NCI-H1105 treated with DMSO at 0.1 percent for 48 hours (cell line): Measurements from ENCODE around the gene ZNF501.

ENCODE experiments used
- DNase-seq: peaks from one replicate; lab custom pipeline; 2025; lab: John Stamatoyannopoulos, UW

Gene ZNF501

DNA sequence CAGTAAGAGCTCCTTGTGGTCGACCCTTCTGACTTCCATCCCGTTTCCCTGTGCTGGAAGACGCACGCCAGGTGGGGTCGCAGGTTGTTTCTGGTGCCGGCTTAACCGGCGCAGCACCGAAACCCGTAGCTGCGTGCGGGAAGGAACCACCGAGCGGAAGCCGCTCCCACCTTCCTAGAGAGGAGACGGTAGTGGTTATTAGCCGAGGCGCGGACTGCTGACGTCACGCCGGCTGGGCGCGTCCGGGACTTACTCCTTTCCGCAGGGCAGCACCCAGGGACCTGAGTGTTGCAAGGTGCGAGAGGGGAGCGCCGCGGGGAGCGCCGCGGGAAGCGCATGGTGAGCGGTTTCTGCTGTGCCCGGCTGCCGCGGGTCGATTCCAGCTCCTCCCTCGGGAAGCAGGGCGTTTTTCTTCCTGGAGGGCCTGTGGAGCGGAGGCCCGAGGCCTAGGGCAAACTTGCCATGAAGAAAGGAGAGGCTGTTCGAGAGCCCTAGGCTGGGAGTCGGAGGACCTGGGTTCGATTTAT is at the start of gene ZNF501:
ZNF501 (plus strand) TSS at position 252 of the 527 bp plus-strand sequence. CDS start 4,787 bp downstream, outside the sequence.
- DNase-seq, result peak; percentile 74

DNA sequence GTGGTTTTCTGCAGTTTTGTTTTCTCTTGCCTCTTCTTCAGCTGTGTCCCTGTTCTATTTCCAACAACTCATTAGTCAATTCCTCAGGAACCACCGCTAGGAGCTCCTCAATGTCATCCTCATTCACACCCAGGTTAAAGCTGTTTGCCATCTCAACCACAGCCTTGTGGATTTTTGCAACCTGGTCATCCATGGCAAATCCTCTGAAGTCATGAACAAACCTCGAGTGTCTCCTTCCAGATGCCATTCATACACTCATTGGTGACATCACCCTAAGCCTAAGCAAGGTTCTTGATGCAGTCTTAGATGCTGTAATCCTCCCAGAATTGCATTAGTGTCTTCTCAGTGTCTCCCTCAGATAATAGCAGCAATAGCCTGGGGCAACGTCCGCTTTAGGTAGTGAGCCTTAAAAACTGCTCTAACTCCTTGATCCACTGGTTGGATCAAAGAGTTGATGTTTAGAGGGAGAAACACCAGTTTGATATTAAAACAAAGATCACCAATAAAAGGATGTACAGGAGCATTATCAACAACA is 48.4 kb upstream of the ZNF501 start:
- no peak for DNase-seq

DNA sequence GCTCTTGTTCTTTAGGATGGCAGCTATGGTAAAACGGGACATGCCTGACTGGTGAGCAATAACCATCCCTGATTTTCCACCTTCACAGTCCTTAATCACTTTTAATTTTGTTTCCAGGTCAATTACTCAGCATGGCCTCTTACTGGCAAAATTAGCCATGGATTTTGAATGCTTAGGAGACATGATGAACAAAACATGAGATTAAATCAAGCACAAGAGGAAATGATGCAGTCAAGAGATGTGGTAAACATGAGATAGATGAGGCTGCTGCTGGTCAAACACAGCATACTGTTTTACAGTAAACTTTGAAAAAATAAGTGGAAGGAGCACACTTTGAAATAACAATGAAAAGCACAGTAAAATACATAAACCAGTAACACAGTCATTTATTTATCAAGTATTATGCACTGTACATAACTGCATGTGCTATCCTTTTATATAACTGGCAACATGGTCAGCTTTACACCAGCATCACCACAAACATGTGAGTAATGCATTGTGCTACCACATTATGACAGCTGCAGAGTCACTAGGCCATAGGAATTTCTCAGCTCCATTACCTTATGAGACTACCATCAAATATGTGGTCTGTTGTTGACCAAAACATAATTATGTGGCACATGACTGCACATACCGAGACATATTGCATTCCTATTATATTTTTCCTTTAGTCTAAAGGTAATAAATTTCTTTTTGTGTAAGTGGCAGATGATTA is 47.1 kb upstream of the ZNF501 start:
- DNase-seq, result no peak

DNA sequence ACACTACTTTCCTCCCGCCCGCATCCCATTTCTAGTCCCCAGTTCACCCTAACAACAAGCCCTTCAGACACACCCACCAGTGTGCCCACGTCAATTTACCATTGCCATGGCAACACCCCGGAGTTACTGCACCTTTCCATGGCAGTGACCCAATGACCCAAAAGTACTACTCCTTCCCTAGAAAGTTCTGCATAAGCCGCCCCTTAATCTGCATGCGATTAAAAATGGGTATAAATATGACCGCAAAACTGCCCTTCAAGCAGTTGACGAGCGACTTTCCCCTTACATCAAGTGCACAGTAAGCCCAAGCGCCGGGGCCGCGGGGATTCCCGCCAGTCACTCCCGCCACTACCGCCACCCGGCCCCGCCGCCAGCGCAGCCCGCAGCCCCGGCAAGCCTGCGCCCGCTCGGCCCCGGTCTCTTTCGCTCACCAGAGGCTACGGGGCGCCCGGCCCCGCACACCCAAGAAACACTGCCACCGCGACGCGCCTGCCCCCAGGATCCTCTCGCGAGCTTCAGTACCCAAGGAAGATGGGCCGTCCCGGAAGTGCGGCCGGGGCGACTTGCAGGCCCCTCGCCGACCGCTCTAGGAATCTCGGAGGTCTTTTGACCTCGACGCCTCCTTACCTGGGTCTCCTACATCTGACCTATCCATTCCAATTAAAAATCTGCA is 44.2 kb upstream of the ZNF501 start:
- peak; percentile 71 for DNase-seq

DNA sequence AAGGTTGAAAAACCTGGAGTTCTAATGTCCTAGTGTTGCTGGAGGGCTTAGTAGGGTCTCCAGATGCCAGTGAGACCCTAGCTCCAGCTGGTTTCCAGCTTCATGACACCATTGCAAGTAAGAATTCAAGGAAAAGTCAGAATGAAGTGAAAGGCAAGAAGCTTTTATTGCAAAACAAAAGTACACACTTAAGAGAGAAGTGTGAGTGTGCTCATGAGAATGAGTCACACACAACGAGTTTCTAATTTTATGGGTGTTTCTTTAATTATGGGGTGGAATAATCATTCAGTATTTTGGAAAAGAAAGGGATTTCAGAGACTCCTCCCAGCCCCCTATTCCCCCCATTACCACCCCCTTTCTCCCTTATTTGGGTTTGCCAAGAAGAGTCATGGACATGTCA is 41.5 kb upstream of the ZNF501 start:
- DNase-seq, result no peak

DNA sequence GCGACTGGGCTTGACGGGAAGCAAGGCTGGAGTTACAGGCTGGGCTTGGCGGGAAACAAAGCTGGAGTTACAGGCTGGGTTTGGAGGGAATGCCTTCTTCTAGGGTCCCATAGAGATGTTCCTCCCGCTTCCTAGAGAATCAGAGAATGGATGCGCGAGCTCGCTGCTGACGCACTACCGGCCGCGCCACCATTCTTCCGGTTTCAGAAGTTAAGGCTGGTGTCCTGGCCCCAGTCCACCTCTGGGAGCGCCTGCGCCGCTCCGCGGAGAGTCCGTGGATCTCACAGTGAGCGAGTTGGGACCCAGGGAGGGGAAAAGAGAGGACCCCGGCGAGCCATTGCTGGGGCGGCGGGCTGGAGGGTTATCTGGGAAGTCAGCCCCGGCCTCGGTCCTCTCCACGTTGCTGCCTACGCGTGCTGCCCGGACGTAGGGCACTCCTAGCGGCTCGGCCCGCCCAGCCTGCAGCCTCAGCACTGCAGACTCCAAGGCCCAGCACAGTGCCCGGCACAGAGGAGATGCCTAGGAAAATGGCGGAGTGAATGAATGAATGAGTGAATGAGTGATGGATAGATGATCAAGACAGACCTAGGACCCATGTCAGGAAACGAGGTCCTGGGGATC is 16.9 kb upstream of the ZNF501 start, which contains the start of gene ZNF502:
ZNF502 (plus strand) TSS at position 206 of the 621 bp plus-strand sequence. CDS start 7,602 bp downstream, outside the sequence.
- peak; percentile 72 for DNase-seq

DNA sequence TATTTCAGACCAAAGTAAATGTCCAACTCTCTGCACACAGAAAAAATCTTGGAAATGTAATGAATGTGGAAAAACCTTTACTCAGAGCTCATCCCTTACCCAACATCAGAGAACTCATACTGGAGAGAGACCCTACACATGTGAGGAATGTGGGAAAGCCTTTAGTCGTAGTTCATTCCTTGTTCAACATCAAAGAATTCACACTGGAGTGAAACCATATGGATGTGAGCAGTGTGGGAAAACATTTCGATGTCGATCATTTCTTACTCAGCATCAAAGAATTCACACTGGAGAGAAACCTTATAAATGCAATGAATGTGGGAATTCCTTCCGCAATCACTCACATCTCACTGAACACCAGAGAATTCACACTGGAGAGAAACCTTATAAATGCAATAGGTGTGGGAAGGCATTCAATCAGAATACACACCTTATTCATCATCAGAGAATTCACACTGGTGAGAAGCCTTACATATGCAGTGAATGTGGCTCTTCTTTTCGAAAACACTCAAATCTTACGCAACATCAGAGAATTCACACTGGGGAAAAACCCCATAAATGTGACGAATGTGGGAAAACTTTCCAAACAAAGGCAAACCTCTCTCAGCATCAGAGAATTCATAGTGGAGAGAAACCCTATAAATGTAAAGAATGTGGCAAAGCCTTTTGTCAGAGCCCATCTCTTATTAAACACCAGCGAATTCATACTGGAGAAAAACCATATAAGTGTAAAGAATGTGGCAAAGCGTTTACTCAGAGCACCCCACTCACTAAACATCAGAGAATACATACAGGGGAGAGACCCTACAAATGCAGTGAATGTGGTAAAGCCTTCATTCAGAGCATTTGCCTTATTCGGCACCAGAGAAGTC is 8.0 kb upstream of the ZNF501 start:
- DNase-seq, result no peak

DNA sequence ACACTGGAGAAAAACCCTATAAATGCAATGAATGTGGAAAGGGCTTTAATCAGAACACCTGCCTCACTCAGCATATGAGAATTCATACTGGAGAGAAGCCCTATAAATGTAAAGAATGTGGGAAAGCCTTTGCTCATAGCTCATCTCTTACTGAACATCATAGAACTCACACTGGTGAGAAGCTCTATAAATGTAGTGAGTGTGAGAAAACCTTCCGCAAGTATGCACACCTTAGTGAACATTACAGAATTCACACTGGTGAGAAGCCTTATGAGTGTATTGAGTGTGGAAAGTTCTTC is 7.4 kb upstream of the ZNF501 start:
- DNase-seq, result no peak

DNA sequence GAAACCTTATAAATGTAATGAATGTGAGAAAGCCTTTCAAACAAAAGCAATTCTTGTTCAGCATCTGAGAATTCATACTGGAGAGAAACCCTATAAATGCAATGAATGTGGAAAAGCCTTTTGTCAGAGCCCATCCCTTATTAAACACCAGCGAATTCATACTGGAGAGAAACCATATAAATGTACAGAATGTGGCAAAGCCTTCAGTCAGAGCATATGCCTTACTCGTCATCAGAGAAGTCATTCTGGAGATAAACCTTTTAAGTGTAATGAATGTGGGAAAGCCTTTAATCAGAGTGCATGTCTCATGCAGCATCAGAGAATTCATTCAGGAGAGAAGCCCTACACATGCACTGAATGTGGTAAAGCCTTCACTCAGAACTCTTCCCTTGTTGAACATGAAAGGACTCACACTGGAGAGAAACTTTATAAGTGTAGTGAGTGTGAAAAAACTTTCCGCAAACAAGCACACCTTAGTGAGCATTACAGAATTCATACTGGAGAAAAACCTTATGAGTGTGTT is 5.3 kb downstream of the ZNF501 start:
- DNase-seq, result no peak

DNA sequence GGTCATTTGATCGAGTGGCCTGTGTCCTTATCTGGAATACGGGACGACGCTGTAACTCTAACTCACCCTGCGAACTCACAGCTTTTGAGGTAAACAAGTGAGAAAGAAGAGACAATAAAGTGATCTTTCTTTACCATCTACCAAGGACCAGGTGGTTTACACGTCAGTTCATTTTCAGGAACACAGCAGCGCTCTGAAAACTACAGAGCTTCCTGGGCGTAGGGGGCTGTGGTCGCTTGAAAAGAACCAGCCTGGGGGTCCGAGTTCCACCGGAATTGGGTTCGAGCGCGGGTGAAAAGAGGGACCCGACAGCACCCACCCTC is 31.6 kb downstream of the ZNF501 start:
- DNase-seq, result no peak

DNA sequence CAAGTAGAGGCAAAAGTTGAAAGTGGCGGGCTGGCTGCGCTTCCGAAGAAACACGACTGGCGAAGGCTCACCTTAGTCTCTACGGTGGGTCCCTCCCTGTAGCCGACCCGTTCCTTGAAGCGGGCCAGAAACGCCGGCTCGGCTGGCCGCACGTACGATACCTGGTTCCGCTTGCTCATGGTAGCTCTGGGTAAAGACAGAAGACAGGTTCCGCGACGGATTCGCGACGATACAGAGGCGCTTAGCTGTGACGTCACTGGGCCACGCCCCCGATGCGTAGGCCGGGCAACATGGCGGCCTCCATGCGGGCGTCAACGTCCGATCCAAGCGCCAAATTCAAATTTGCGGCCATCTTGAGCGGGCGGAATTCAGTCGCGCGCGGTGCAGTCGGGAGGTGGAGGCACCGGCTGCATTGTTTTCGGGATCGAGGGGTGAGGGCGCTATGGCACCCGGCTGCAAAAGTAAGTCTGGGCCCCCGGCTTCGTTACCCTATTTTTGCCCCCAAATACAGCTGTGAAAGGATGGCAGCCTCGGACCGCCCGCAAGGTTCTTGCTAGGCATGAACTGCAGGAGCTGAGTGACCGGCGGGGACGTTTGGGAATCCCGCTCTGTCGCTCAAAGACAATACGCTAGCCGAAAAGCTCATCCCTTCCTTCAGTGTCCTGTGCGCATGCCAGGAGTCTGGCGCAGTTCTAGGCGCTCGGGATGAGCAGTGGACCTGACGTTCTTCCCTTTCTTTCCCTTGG is 32.2 kb downstream of the ZNF501 start, which contains the start of the genes KIAA1143 and KIF15:
KIAA1143 (minus strand) TSS at position 196 of the 746 bp plus-strand sequence; CDS start at position 179, 17 bp downstream.
KIF15 (plus strand) TSS at position 371 of the 746 bp plus-strand sequence; CDS start at position 443, 72 bp downstream.
- DNase-seq, result peak; percentile 82

DNA sequence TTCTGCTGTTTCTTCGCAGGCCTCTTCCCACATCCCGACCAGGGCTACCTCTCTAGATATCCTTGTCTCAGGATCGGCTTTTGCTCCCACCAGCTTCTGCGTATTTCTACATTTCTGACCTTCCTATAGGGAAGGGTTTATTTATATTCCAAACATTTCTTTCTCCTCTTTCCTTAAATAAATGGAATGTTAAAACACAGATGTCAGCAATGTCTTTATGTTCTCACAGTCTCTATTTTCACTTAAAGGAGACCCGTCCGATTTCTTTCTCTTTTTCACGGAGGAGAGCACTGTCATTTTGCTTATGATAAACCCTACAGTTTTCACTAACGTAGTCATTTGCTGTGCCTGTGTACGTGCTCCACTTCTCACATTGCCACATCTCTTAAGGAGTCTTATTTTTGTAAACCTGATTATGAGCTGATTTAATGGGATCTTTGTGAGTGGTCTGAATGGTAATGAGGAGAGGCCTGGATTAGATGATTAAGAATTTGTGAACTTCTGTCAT is 32.8 kb downstream of the ZNF501 start:
- no peak for DNase-seq

DNA sequence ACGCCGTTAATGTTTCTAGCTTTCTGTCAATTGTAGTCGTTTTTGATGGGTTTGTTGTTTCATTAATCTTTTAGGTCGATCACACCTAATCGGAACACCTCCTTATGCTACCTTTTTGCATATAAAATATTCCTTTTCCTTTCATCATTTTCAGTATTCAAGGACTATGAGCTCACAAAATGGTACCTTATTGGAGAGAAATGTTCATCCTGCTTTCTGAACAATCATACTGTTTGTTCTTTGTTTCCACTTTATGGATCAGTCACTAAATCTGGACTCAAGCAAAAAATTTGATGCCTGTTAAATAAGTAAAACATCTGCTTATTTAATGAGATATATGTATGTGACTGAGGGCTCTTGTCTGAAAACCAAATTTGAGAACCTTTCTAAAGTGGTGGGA is 33.3 kb downstream of the ZNF501 start:
- no peak for DNase-seq

DNA sequence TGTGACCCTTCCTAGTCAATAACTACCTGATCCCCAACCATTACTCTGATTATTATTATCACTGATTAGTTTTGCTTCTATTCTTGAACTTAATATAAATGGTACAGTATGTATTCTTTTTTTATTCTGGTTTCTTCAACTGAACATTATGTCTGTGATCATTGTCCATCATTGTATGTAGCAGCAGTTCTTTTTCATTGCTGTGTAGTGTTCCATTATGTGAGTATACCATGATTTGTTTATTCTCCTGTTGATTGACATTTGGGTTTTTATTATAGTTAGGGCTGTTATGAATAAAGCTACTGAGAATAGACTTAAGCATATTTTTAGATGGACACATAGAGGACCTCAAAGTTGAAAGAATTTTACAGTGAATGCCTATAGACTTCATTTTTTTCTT is 34.8 kb downstream of the ZNF501 start:
- DNase-seq, result no peak

DNA sequence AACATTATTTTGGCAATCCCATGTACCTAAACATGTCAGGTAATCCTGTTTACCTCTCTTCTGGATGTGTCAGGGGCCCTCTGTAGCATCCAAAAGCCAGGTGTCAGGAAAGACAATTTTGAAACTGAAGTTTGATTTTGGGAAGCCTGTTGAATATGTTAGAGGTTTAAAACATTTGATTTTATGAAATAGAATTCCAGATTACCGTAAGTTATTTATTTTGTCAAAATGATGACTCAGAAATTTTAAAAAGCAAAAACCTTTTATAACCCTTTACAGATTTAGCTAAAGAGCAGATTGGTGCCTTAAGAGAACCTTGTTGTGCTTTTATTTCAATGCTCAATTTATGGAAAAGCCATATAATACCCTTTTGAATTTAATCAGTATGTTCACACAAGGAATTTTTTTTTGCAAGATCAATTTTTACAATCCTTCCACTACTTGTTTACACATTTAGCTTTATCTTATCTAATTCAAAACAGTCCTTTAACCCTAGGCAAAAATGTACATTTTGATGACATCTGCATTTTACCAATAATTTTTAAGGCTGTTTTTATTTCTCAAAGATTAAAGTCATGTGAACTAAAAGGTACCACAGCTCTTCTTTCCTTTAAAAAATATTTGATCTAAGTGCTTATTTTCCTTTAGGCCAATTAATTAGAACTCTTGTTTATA is 42.1 kb downstream of the ZNF501 start:
- no peak for DNase-seq

DNA sequence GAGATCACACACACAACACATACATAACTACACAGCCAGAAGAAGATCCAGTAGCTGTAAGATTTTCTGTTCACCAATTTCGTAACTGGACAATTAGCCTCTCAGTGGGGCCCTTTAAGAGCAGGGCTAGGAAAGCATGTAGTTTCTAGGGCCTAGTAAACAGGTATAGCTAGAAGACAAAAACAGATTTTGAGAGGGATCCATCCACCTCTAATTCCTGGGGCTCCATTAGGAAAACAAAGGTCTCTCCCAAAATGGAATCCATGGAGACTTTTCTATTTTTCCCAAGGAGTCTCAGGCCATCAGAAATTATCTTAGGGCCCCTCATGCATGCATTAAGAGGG is 42.6 kb downstream of the ZNF501 start:
- no peak for DNase-seq

DNA sequence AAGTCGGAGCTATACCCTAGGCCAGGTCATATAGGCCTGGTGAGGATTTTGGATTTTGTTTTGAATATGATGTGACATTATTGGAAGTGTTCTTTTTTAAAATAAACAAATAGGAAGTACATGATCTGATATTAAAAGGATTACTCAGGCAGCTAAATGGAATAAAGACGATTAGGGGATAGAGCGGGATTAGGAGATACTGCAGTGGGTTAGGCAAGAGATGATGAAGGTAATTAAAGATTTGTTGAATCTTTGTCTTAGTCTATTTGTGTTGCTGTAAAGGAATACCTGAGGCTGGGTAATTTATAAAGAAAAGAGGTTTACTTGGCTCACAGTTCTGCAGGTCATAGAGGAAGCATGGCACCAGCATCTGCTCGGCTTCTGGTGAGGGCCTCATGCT is 53.5 kb downstream of the ZNF501 start:
- no peak for DNase-seq
